ENCODE results near the gene CSTPP1. TPM values are rescaled to one million over a fixed set of nuclear protein-coding genes. Genes with fewer than 3 reads are reported as not detected.
A peak's percentile ranks its signal among the peaks of the same experiment; 100 is the strongest.
"Not testable (repeated sequence)": the region's sequence is repeated elsewhere in the genome, so short reads cannot be mapped to it uniquely, and the experiment has no call there.

CSTPP1 gene
- total RNA-seq, 1 experiment from 2014 or later = 20.7 TPM

DNA sequence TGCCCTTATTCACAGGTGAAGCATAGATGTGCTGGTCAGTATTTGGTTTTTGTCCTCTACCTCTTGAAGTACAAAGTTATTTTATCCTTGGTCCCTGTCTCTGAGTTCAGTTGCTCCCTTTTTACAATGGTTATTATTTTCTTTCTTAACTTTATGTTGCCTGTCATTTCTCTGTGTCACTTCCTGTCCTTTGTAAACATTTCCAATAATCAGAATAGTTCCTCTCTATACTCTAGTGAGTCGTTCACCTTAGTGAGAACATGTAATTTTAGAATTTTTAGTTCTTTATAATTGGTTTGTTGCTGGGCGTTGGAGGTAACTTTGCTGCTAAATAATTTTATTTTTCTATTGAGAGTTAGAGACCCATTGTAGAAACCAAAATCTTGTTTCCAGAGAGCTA is 16.0 kb downstream of the CSTPP1 start:
- DNase-seq (ENCODE audit: low read depth) = no peak

DNA sequence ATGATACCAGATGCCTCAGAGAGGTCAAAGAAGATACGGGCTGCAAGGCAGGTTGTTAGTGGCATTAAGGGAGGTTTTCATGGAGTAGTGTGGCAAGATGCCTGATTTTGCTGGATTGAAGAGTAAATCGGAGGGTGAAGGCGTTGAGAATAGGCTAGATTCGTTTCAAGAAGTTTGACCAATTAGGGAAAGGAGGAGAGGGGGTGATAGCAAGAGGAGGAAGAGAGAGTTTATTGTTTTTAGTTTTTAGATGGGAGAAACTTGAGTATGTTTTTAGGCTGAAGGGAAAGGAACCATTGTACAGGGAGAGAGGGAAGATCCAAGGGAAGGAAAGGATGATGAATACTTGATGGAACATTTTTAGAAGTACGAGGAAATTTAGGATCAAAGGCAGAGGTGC is 16.5 kb downstream of the CSTPP1 start:
- DNase-seq (ENCODE audit: low read depth) = no peak

DNA sequence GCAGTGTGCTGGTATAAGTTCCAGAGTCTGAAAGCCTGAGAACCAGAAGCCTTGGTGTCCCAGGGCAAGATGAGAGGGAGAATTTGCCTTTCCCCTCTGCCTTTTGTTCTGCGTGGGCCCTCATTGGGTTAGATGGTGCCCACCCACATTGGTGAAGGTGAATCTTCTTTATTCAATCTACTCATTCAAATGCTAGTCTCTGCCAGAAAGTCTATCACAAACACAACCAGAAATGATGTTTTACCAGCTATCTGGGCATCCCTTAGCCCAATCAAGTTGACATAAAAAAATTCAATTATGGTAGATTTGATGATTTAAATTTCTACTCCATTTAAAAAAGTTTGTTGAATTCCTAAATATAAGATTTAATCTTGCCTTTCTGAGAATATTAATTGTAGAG is 22.2 kb downstream of the CSTPP1 start:
- DNase-seq (ENCODE audit: low read depth) = no peak

DNA sequence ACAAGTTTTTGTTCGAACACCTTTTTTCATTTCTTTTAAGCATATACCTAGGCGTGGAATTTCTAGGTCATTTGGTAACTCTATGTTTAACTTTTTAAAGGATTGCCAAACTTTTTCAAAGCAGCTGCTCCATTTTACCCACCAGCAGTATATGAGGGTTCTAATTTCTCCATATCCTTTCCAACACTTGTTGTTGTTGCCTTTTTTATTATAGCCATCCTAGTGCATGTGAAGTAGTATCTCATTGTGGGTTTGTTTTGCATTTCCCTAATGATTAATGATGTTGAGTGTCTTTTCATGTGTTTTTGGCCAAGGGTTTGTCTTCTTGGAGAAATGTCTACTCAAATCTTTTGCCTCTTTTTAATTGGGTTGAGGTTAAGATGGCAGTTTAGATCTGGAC is 24.5 kb downstream of the CSTPP1 start:
- DNase-seq (ENCODE audit: low read depth) = no peak

DNA sequence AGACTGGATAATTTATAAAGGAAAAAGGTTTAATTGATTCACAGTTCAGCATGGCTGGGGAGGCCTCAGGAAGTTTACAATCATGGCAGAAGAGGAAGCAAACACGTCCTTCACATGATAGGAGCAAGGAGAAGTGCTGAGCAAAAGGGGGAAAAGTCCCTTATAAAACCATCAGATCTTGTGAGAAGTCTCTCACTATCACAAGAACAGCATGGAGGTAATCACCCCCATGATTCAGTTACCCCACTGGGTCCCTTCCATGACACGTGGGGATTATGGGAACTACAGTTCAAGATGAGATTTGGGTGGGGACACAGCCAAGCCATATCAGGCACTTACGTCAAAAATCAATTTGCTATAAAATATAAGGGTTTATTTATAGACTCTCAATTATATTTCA is 25.3 kb downstream of the CSTPP1 start:
- not testable (repeated sequence) for DNase-seq (ENCODE audit: low read depth)

DNA sequence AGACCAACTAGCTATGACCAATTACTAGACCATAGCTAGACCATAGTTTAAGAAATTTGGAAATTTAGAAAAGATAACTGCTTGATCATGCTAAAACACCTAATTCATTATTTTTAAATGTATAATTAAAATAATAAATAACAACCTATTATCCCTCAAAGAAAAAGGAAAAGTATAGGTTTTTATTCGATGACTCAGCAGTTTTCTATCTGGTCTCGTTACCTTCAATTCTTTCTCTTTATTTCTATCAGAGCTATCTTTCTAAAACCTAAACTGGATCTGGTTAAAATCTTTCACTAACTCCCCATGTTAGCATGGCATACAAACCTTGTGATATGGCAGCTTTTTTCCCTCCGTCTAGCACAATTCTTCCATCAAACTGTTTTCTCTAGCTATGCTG is 27.3 kb downstream of the CSTPP1 start:
- no peak for DNase-seq (ENCODE audit: low read depth)

DNA sequence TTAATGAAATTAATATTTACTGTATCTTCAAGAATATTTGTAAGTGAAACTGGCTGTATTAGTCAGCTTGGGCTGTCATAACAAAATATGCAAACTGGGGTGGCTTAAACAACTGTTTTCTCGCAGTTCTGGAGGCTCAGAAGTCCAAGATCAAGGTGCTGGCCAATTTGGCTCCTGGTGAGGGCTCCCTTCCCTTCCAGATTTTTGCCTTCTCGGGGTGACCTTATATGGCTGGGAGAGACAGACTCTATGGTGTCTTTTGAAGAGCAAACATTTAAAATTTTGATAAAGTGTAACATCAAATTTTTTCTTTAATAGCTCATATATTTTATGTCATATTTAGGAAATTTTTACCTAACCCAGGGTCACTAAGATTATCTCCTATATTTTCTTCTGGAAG is 30.2 kb downstream of the CSTPP1 start:
- DNase-seq (ENCODE audit: low read depth) = peak; percentile 3

DNA sequence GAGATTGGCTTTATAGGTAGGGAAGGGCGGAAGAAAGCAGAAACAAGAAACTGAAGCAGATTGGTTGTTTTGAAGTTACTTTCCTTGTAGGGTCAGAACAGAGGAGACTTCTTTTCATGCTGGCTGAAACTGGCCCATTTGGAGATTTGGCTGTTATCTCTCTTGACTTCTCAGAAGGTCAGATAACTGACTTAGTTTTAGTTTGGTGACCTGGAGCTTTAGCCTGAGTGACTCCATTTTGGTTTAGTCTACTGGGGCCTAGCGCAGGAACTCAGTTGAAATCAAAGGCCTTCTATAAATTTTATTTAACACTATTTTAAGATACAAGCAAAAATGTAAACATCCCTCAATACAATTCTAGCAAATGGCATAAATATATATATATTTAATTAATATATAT is 31.4 kb downstream of the CSTPP1 start:
- DNase-seq (ENCODE audit: low read depth) = no peak

DNA sequence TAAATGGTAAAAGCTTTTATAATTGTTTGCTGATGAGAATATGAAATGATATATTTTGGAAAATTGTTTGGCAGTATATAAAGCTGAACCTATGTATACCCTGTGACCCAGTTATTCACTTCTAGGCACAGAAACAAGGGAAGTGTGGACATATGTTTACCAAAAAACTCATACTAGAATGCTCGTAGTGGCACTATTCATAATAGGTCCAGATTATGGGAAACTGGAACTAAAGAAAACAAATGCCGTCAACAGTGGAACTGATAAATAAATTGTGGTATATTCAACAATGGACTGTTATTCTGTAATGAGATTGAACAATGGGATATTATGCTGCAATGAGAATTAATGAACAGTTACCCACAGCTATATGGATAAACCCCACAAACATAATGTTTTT is 32.8 kb downstream of the CSTPP1 start:
- DNase-seq (ENCODE audit: low read depth) = no peak

DNA sequence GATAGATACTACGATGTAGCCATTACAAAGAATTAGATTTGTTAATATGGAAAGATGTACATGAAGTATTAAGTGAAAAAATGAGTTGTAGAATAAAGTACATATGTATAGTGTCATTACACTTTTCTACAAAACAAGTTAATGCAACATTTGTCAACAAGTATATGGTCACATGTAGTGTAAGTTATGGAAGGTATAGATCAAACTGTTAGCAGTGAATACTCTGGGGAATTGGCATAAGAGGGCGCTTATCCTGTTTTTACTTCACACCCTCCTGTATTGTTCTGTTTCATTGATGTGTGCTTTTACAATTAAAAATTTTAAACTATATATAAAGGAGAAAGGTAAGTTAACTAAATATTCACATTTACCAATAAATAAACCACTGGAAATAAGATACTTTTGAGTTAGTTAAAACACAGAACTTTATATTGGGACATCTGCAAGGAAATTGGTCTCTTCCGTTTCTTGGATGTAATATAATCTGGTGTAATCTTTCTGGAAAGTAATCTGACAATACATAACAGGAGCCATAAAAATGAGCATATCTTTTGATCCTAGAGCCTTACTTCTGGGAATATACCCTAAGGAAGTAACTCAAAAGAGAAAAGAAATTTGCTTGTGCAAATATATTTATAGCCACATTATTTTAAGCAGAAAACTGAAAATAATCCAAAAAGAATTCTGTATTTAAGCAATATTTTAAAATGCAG is 34.5 kb downstream of the CSTPP1 start:
- DNase-seq (ENCODE audit: low read depth) = no peak

DNA sequence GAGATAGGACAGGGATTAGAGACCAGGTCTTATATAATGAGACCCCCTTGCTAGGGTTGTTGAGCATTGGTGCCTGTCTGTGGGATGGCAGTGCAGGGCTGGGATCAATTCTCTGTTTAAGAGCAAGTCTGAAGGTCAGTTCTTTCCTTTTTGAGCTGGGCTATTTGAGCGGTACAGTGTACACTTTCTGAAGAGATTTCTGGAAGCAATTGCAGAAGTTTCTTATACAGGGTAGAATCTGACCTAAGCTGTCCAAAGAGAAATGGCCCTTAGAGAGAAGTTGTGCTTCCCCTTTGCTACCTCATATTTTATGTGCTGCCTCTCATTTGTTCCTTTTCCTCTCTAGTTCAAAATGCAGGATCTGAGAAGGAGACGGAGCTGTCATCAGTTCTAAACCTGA is 35.8 kb downstream of the CSTPP1 start:
- no peak for DNase-seq (ENCODE audit: low read depth)

DNA sequence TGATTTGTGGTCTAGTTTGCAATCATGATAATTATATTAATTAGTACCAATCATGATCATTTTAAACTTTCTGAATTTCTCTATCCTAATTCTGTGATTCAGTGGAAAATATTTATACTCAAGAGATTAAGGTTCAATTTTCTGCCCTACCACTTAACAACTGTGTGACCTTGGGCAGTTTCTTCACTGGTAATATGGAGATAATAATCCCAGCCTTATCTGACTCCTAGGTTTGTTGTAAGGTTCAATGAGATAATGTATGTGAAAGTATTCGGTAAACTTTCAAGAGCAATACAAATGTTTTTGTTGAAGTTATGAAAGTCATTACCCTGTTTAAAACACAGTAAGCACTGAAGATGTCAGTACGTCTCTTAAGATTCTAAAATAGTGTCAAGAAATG is 36.3 kb downstream of the CSTPP1 start:
- no peak for DNase-seq (ENCODE audit: low read depth)

DNA sequence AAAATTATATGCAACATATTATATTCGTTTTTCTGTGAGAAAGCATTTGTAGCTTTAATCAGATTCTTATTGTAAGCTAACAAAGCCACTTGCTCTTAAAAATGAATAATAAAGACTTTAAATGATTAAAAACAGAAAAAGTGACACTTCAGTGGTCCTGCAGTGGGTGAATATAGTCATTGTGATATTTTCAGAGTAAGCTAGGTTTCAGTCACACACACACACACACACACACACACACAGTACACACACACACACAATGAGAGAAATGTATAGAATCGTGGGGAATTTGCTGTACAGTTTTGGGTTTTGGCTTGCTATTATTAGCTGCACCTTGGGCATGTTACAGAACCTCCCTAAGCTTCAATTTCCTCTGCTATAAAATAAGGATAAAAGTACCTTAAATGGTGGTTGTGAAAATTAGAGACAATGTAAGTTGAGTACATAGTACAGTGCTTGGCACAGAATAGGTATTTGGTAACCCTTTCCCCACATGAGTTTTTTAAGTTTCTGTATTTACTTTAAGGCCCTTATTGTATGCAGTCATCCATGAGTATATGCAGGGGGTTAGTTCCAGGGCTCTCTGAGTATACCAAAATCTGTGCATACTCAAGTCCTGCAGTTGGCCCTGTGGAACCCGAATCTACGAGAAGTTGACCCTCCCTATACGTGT is 39.8 kb downstream of the CSTPP1 start:
- DNase-seq (ENCODE audit: low read depth) = no peak

DNA sequence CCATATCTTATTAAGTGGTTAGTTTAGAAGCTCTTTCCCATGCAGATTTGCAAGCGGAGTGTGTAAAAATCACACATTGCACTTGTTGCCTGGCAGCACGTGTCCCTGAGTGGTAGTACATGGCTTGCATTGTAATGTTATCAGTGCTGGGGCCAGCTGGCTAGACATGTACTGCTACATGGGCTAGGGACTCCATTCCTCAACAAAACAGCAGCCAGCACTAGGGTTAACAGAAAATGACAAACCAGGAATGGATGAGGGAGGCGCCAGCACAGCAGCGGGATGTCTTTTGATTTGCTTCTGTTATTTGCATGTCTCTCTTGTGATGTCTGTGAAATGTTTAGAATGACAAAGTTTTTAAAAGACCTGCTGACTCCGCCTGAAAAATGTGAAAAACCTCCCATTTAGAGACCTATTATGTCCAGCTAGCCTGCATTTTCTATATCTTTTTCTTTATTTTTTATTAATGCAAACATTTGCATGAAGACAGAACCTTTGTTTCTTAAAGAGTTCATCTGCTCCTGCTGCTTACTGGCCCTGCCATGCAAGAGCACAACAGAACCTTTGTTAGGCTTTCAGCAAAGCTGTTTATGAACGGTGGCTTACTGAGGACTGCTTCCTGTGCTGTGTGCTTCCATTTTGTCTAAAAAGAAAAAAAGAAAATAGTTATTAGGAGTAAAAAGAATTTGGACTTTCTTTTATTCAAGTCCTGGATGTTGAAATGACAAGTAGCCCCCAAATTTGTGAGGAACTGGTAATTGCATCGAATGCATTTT is 40.7 kb downstream of the CSTPP1 start:
- DNase-seq (ENCODE audit: low read depth) = no peak

DNA sequence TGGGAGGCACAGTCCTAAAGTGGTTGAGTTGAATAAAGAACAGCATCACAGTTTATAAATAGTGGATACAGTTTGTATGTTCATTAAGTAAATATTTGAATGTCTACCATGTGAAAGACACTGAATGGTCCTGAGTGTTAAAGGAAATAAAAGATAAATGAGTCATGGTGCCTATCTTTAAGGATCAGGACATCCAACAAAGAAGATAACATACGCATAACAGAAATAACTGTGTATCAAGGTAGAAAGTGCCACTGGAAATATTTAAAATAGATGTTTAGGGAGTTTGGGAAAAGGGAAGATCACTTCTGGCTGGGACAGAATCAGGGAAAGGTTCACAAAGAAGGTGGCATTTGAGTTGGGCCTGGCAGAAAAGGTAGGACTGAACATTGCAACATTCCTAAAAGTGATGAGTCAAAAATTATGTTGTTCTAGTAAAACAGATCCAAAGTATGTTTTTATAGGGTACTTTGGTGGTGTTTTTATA is 41.5 kb downstream of the CSTPP1 start:
- no peak for DNase-seq (ENCODE audit: low read depth)

DNA sequence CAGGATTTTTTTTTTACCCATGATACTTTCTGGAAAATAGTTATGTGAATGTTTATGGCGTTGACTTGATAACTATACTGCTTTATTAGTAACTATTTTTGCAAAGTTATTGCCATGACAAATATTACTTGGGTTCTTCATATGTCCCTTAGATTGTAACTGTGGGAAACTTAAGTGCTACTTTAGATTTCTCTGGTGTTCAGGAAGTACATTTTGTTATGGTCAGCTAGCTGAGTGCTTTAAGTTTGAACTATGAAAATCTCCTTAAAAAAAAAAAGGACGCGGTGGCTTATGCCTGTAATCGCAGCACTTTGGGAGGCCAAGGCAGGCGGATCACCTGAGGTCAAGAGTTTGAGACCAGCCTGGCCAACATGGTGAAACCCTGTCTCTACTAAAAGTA is 42.8 kb downstream of the CSTPP1 start:
- DNase-seq (ENCODE audit: low read depth) = no peak

DNA sequence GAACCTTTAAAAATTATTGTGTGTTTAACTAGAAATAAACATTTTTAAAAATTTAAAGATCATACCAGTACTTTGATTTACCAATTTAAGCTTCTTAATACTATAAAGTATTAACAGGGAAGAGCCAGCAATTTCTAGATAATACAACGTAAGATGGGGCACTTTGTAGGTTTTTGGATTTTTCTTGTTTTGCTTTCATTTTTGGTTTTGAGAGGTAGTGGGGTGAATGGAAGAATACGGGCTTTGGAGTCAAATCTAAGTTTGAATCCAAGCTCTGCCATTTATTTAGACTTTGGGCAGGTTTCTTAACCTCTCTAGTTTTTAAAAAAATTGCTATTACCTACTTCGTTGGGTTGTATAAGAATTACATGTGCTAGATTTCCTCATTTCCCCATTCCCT is 44.9 kb downstream of the CSTPP1 start:
- DNase-seq (ENCODE audit: low read depth) = no peak

DNA sequence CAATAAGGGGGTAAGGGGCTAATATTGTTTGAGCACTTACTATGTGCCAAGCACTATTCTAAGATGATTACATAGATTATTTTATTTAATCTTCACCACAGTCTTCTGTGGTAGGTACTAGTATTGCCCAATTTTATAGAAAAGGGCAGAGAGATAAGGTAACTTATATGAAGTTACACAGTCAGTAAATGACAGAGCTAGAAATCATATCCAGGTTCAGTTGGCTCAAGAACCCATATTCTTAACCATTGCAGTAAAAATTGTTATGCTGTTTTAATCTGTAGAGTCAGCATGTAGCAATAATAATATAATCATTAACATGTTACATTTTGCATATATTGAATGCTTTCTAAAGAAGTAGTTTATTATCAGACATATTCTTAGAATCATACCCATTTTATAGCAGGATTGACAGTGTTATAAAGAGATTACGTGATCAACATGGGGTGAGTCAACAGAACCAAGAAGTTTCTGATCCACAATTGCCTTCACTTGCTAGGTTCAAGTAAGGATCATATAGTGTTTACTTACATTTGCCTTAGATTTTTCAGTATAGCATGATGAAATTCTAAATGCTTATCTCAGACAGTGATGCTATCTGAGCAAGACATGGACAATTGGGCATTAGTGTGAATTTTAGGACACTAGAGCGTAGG is 46.4 kb downstream of the CSTPP1 start:
- no peak for DNase-seq (ENCODE audit: low read depth)

DNA sequence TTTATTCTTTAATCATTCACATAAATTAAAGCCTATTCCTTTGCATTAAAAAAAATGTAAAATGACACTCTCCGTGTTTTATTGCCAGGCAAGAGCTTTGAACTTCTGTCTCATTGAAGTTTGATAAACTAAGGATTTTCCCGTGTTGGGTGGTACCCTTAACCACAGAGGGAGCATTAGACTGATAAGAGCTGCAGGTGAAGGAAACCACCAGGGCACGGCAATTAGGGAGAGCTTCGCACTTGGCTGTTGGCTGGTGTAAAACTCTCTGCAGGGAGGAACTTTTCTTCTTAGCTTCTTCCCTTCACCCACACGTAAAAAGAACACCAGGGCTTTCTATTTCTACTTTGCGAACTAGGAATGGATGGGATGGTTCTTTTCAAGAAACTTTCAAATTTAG is 47.0 kb downstream of the CSTPP1 start:
- DNase-seq (ENCODE audit: low read depth) = no peak

DNA sequence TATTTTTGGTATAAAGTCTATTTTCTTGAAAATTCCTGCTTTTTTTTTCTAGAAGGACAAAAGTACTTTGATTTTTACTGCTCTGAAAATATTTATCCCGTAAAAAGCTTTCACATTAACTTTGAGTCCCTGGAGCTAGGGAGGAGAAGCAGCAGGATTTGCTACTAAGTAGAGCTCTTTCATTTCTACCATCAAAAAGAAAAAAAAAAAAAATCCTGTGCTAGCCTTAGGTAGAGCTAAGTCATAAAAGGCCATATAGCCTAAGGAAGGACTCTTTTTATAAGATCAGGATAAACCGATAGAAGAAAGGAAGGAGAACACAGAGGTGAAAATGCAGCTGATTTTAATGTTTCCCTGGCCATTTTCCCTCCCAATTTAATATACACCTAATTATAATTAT is 48.0 kb downstream of the CSTPP1 start:
- DNase-seq (ENCODE audit: low read depth) = no peak

DNA sequence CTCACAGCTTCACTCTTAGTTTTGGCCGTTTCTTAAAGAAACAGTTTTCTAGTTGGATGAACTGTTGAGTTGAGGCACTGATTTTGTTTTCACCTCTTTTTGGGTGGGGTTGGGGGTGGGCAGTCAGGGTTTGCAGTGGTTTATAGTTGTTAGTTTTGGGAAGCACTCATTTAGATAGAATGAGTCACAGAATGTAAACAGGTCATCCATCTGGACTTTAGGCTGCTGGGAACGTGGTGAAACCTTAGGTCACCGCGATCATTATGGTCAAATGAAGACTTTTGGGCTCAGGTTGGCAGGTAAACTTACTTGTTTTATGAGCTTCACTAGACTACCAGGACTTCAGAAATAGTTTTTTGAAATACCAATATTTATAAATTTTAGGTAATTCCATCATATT is 48.4 kb downstream of the CSTPP1 start:
- no peak for DNase-seq (ENCODE audit: low read depth)

DNA sequence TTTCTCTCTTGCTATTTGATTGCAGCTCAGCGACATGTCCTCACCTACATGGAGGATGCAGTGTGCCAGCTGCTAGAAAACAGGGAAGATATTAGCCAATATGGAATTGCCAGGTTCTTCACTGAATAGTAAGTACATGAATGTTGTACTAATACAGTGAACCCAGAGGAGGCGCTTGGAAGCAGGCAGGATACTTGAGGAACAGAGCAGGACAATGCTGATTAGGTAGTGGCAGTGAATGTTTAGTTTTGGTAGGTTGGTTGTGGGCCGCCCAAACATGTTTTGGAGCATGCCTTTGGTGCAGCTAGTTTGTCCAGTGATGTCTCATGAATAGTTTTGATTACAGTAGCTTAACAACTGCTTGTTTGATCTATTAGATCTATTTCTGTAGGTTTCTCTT is 50.6 kb downstream of the CSTPP1 start:
- no peak for DNase-seq (ENCODE audit: low read depth)
